ENCODE data around the gene CHRNA7. TPM values are rescaled to one million over a fixed set of nuclear protein-coding genes. Genes with fewer than 3 reads are reported as not detected.

Gene CHRNA7
- total RNA-seq, 2 donors from 2014 or later: 2.6 to 4.4 TPM

- Histone ChIP-seq H3K4me3 (no peak overlapping the region), H3K36me3 (replicated peaks in 1 of 2; ENCODE audit: insufficient read depth in 1 of 2, low read depth in 2 of 2) (no peaks in the 10 kb centered on the region), H3K9me3 (no peaks in the 10 kb centered on the region), H3K27me3 (no peaks in the 10 kb centered on the region), H3K27ac (no peak overlapping the region), H3K4me1 (no peaks in the 10 kb centered on the region)
- TF ChIP-seq, protein P1, sequence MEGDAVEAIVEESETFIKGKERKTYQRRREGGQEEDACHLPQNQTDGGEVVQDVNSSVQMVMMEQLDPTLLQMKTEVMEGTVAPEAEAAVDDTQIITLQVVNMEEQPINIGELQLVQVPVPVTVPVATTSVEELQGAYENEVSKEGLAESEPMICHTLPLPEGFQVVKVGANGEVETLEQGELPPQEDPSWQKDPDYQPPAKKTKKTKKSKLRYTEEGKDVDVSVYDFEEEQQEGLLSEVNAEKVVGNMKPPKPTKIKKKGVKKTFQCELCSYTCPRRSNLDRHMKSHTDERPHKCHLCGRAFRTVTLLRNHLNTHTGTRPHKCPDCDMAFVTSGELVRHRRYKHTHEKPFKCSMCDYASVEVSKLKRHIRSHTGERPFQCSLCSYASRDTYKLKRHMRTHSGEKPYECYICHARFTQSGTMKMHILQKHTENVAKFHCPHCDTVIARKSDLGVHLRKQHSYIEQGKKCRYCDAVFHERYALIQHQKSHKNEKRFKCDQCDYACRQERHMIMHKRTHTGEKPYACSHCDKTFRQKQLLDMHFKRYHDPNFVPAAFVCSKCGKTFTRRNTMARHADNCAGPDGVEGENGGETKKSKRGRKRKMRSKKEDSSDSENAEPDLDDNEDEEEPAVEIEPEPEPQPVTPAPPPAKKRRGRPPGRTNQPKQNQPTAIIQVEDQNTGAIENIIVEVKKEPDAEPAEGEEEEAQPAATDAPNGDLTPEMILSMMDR (IDR thresholded peaks at IDR 0.05): no peak
- TF ChIP-seq POLR2A (IDR thresholded peaks at IDR 0.05): no peak
- intact Hi-C loops (cut with DNase I): no loop called here
- DNase-seq (no peak), ATAC-seq (no peak)
- 75 to 78% methylated on average over 2 of the region's 2 CpGs for WGBS, 2 donors
These were observed 26.8 kb upstream of the CHRNA7 start for GRCh38 chr15:32003558-32003957.

DNA sequence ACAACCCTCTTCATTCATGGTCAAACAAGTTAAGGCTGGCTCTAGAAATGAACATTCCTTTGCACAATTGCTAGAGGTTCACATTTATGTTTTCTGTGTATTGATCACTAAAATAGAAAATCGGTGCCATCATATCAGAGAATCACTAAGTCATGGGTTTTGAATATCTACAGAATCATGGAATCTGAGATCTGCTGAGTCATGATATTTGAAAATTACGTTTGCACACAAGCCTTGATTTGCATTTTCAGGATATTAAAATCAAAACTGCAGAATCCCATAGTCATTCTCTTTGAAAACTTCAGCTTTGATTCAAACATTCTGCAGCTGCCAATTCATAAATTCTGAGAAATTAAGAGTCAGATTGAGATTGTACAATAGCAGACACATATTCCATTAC lies 26.1 kb upstream of the CHRNA7 start:
- H3K9me3 ChIP-seq: no peaks in the 10 kb centered on the region
- ATAC-seq: no peak
- intact Hi-C loops (cut with DNase I): no loop called here
- H3K27ac ChIP-seq: no peak overlapping the region
- TF ChIP-seq POLR2A (IDR thresholded peaks at IDR 0.05): no peak
- TF ChIP-seq, protein P1 (IDR thresholded peaks at IDR 0.05): no peak
- no peak overlapping the region for H3K4me3 ChIP-seq
- DNase-seq: no peak
- WGBS, 2 donors: 35 to 39% methylated on average over 2 of the region's 2 CpGs
- no peaks in the 10 kb centered on the region for H3K4me1 ChIP-seq
- no peaks in the 10 kb centered on the region for H3K27me3 ChIP-seq
- H3K36me3 ChIP-seq (replicated peaks in 1 of 2; ENCODE audit: insufficient read depth in 1 of 2, low read depth in 2 of 2): no peaks in the 10 kb centered on the region

DNA sequence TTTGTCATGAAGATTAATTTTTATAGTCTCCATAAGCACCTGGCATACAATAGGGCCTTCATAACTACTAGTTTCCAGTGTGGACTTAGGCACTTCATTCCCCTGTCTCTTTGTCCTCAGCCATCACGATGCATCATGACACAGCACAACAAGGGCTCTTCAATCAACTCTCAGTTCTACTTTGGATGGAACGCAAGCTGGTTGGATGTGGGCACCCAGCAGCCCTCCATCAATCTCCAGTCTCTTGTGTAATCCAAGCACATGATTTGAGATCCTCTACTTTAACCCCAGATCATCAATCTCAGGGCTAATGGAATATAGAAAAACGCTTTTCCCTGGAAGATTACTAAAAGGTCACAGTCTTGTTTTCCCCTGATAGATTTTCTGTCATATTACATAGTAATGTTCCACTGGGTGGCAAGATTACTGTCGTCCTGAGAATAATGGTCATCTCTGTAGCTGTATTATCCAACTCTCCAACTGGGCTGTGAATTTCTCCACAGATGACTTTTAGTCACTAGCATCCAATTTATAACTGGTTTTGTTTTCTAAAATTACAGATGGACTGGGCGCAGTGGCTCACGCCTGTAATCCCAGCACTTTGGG lies 22.9 kb upstream of the CHRNA7 start:
- ATAC-seq (no peak), DNase-seq (no peak)
- intact Hi-C loops (cut with DNase I): no loop called here
- Histone ChIP-seq H3K9me3 (no peaks in the 10 kb centered on the region), H3K27ac (no peak overlapping the region), H3K4me1 (no peaks in the 10 kb centered on the region), H3K27me3 (no peaks in the 10 kb centered on the region), H3K36me3 (replicated peaks in 1 of 2; ENCODE audit: insufficient read depth in 1 of 2, low read depth in 2 of 2) (no peaks in the 10 kb centered on the region), H3K4me3 (no peak overlapping the region)
- 50 to 55% methylated on average over 6 of the region's 6 CpGs for WGBS, 2 donors
- no peak for TF ChIP-seq POLR2A (IDR thresholded peaks at IDR 0.05)
- TF ChIP-seq, protein P1 (IDR thresholded peaks at IDR 0.05): no peak

GRCh38 chr15:32014953-32015352 lies 15.4 kb upstream of the CHRNA7 start:
- Histone ChIP-seq H3K4me1 (no peaks in the 10 kb centered on the region), H3K27ac (no peak overlapping the region), H3K36me3 (replicated peaks in 1 of 2; ENCODE audit: insufficient read depth in 1 of 2, low read depth in 2 of 2) (no peaks in the 10 kb centered on the region), H3K9me3 (no peaks in the 10 kb centered on the region), H3K4me3 (no peak overlapping the region), H3K27me3 (no peaks in the 10 kb centered on the region)
- ATAC-seq (no peak), DNase-seq (no peak)
- intact Hi-C loops (cut with DNase I): no loop called here
- TF ChIP-seq, protein P1 (IDR thresholded peaks at IDR 0.05): no peak
- TF ChIP-seq POLR2A (IDR thresholded peaks at IDR 0.05): no peak
- 90 to 100% methylated on average over 1 of the region's 1 CpG for WGBS, 2 donors

DNA sequence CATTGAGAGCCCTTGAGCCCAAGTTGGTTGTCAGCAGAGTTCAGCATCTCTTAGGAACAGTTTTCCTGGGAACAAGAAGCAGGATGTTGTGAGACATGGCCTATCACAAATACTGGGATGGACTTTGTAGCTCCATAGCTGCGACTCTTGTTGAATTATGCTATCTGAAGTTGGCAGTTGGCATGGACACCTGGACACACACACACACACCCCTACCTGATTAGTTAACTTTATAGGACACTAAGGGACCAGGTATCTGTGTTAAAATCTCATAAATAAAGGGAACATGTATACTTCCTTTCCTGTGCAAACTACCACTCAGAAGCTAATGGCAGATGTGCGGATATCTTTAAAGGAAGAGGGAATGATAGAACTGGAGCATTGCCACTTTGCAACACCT lies 10.2 kb upstream of the CHRNA7 start:
- no peaks in the 10 kb centered on the region for H3K9me3 ChIP-seq
- no peaks in the 10 kb centered on the region for H3K4me1 ChIP-seq
- no peaks in the 10 kb centered on the region for H3K27me3 ChIP-seq
- TF ChIP-seq, protein P1 (IDR thresholded peaks at IDR 0.05): no peak
- no peak for TF ChIP-seq POLR2A (IDR thresholded peaks at IDR 0.05)
- no peaks in the 10 kb centered on the region for H3K36me3 ChIP-seq (replicated peaks in 1 of 2; ENCODE audit: insufficient read depth in 1 of 2, low read depth in 2 of 2)
- WGBS, 2 donors: 57 to 59% methylated on average over 2 of the region's 2 CpGs
- H3K4me3 ChIP-seq: no peak overlapping the region
- intact Hi-C loops (cut with DNase I): no loop called here
- ATAC-seq (no peak), DNase-seq (no peak)
- no peak overlapping the region for H3K27ac ChIP-seq
